ENCODE measurements around the gene KRT33A.

The KRT33A gene

DNA sequence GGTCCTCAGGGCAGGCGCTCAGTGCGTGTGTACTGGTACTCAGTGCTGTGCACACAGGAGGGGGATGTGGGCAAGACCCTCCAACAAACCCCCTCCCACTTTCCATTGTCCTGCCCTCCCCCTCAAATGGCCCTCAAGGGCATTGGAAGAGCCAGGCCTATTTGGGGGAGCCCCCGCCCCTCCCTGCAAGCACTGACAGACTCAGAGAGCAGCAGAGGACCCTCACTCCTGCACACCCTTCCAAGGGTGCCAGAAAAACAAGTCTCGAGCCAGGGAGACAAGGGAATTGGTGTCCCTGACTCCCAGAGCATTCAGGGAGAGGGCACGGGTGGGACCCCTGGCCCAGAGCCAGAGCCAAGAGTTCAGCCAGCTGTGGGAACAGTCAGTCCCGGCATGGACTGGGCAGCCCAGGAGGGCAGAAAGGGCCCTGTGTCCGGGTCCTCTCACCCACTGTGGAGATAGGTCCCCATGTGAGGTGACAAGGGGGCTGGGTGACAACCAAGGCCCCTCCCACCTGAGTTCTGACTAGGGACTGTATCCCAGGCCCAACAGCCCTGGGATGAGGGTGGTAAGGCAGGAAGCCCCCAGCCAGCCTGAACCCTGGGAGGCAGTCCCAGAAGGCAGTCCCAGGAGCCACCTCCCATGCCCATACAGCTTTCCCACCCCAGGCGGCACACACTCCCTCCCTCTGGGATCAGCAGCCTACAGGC, 23.1 kb downstream of the KRT33A start:
- no peak for DNase-seq

- DNase-seq, result no peak
Measured at GRCh38 chr17:41326173-41327145, 24.2 kb downstream of the KRT33A start.

- no peak for DNase-seq
Measured at GRCh38 chr17:41325611-41326010, 25.0 kb downstream of the KRT33A start.

DNA sequence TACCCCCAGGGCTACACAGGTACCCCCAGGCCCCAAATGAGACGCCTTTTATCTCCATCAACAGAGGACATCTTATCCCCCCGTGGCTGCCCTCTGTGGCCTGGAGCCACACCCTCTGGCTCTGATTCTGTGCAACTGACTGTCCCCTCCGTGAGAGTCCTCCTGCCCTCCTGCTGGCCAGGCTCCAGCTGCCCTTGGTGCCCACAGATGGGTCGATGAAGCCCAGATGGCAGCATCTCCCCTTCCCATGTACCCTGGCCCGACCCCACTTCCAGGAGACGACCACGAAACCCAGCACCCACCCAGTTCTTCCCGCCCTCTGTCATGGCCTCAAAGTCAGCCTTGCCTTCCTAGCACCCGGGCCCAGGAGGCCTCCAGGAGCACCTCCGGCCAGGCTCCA, 25.5 kb downstream of the KRT33A start:
- DNase-seq, result no peak

DNA sequence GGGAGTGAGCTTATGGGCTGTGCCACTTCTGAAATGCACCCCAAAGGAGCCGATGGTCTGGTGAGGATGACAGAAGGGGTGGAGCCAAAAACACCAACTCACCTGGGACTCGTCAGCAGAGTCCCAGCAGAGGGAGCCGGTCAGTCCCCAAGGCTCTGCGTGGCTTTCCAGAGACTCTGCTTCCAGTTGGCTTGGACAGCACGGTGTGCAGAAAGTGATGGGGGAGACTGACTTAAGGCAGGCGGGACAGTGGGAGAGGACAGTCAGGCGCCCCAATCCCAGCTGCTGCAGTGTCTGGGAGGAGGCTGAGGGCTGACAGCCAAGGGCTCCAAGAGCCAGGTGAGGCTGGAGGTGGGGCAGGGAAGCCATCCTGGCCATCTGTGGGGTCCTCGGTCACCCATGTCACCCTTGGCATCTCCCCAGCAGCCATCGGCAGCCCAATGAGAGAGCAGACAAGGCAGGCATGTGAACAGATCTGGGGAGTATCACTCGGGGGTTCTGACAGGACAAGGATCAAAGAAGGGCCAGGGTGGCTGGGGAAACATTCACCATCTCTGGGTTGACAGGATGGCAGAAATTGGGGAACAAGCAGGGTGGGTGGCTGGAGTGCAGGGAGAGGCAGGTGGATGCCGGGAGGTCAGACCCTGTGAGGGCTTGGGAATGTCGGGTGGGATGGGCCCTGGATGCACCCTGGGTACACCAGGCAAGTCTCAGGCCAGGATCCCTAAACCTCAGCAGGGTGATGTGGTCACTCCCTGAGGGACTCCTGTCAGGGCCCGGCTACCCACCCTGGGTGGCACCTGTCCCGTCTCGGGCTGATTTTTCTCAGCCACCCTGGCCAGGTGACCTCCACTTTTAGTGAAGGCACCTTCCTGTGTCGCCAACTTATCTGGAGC, 26.2 kb downstream of the KRT33A start:
- DNase-seq, result no peak

DNA sequence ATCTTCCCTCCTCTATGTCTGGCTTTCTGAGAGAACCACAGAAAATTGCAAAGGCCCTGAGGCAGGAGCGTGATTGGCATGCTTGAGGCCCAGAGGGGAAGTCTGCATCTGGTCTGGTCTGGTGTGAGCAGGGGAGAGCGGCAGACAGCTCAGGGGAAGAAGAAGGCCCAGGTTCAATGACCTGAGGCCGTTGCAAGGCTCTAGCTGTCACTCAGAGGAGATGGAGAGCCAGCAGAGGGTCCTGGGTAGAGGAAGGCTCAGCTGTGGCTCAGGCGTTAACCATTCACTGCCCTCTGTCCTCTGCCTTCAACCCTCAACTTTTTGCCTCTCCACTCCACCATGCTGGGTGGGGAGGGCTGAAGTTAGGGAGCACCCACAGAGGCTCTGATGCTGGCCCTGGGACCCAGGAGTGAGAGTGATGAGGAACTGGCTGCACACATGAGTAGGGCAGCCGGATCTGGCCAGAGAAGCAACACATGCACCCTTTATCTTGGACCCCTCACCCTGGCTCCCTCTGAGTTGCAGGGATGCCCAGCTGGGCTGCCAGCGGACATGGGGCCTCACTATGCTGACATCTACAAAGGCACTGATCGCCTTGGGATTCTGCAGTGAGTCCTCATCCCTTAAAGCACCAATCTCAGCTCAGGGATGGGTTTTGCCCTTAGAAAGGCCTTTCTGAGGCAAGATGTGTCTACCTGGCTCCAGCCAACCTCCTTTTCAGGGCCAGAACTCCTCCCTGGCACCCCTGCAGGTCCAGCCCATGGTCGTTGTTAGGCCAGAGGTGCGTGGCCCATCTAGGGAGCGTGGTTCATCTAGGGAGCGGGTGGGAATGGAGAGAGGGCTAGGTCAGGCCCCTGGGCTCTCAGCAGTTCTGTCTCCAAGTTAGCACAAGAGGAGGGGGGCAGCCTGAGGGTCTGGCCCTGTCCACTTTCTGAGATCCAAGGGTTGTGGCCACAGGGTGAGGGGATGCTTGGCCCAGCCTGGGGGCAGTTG, 27.4 kb downstream of the KRT33A start:
- no peak for DNase-seq

DNA sequence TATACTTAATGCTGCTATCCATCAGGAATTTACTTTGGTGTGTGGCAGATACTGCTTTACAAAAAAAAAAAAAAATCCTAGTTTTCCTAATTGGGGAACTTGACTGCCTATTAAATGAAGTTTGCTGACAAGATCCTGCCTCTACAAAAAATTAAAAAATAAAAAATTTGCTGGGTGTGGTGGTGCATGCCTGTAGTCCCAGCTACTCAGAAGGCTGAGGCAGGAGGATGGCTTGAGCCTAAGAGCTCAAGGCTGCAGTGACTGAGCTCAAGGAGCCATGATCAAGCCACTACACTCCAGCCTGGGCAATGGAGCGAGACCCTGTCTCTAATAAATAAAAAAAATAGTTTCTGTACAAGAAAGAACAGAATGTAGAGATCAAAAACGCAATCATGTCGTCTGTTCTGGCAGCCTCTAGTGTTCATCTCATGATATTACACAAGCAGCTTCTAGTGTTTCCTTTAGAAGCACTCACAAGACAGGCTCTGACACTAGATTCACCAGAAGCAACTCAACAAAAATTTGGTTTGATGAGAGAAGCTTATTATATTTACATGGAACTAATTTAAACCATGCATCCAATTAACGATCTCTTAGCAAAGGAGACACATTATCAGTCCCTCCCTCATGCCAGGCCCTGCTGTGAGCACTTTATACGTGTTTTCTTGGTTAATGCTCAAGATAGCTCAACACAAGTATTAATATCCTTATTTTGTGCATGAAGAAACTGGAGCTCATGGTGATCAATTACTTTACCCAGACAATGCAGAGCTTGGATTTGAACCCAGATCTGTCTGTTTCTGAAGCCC, 28.3 kb downstream of the KRT33A start:
- peak; percentile 29 to 45 for DNase-seq

GRCh38 chr17:41318231-41318630, 32.4 kb downstream of the KRT33A start:
- DNase-seq, result peak; percentile 35 to 50

DNA sequence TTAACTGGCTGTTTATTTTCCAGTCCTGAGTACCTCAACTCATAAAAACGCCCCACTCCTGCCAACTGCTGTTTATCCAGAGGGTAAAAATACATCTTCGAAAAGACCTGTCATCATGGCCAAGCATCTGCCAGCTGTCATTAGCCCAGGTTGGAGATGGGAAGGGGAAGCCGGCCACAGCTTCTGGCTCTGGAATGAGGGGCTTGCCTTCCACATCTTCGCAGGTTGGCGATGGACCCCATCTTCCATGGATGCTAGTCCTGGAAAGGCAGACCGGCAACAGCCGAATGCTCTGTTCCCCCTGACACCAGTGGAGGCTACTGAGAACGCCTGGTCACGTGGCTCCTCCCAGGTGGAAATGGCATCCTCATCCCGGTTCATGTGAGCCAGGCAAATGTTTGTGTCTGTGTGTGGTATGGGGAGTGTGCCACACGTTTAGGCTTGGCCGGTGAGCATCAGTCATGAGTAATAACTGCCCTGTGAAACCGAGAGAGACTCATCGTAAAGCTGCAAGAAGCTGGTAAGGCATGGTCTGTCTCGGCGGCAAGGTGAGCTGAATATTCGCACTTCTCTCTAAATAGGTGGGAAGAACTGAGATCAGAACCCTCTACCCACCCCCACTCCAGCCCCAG, 34.7 kb downstream of the KRT33A start:
- DNase-seq, result no peak

DNA sequence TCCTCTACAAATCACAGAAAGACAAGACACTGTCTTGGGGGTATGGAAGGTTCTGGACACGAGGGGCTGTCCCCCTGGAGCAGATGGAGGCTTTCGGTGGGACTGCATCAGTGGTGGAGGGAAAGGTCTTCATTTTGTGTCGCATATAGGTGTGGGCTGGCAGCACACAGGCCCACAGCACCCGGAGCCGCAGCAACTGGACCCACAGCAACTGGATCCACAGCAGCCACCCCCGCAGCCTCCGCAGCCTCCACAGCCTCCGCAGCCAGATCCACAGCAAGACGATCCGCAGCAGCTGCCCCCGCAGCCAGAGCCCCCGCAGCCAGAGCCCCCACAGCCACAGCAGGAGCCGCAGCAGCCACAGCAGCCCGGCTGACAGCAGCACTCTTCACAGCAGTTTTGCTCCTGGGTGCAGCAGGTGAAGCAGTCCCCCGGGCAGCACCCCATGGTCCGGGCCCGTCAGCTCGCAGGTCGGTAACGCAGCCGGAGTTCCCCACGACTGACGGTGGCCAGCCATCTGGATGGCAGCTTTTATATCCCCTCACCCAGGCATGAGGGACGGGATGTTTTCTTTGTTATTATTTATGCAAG, 35.3 kb downstream of the KRT33A start, which contains the start of gene KRTAP17-1:
KRTAP17-1 (minus strand) TSS at position 507 of the 591 bp plus-strand sequence; CDS start at position 447, 60 bp downstream.
- no peak for DNase-seq

DNA sequence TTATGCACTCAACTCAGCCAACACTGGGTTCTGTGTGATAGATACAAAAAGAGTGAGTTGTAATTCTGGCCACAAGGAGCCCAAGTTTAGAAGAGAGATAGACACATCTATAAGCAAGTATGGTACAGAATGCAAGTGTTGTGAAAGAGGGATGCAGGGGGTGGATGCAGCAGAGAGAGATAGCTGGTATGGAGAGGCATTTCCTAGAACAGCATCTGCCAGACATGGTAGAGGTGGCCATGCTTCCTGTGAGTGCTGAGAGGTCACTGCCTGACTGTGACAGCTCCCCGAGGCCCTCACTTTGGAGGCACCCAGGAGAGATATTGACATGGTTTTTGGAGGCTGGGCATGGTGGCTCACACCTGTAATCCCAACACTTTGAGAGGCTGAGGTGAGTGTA, 39.5 kb downstream of the KRT33A start:
- no peak for DNase-seq

- DNase-seq, result no peak
Measured at GRCh38 chr17:41308918-41309359, 41.7 kb downstream of the KRT33A start, which contains the start of gene KRTAP16-1. Gene KRTAP16-1, minus strand, starts transcription at chr17:41309309. Its CDS starts 56 bp downstream, at chr17:41309253.

DNA sequence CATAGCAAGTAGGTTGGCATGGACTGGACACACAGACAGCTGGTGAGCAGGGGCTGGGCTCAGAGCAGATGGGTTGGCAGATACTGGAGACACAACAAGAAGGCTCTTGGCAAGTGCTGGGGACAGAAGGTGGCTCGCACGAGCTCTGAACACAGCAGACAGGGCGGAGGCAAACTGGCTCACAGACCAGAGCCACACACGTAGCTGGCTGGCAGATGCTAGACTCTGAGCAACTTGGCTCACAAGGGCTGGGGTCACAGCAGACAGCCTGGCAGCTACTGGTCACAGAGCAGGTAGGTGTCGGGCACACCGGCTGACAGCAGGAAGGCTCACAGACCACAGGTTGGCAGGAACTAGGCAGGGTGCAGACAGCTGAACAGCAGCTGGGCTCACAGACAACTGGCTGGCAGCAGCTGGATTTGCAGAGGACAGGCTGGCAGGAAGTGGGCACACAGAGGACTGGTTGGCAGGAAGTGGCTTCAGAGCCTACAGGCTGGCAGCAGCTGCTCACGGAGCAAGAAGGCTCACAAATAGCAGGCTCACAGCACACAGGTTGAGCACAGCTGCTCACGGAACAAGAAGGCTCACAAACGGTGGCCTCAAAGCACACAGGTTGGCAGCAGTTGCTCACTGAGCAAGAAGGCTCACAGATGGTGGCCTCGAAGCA, 42.2 kb downstream of the KRT33A start:
- DNase-seq, result no peak

DNA sequence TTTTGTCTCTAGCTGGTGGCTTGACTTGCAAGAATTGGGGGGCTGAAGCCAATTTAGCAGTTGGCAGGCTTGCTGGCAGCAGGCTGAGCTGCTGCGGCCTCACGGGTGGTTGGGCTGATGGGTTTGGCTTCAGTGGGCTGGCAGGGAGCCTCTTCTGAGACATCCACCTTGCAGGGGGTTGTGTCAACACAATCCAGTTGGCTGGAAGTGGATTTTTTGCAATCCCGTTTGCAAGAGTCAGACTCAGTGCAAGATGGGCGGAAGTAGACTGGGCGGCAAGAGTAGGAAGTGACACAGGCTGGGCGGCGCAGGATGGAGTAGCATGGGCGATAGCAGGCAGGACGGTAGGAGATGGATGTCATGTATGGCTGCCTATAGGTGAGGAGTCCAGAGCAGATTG, 43.0 kb downstream of the KRT33A start:
- DNase-seq, result peak; percentile 37 to 45

DNA sequence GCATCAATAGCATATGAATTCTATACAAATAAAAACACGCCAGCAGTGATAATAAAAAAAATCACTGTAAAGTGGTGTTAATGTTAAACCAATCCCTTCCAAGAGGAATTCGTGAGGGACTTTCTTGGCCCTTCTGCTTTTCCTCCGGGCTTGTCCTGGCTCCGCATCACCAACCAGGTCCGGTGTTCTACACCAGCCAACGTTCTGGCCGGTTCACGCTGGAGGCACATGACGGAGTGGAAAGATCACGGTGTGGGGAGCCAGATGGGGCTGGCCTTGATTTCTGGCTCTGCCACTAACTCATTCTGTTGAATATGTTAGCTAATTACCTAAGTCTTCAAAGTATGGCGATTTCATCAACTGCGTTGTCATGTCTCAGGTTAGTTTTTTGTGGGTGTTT, 46.5 kb downstream of the KRT33A start:
- DNase-seq, result no peak

DNA sequence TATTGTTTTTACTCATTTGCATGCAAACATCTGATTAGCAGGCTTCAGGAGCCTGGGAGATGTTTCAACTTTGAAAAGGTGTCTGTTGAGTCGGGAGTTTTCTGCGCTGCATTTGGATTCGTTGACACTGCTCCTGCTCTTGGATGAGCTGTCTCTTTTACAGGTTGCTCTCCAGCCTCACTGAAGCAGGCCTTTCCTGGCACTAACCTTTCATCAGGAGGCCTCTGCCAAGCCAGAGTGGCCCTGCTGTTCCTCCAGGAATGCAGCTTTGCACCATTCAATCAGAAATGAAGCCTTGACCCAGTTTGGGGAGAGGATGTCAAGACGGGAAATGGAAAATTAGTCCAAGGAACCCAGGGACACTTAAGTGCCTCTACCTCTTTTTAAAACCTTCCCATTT, 47.6 kb downstream of the KRT33A start:
- DNase-seq, result no peak

DNA sequence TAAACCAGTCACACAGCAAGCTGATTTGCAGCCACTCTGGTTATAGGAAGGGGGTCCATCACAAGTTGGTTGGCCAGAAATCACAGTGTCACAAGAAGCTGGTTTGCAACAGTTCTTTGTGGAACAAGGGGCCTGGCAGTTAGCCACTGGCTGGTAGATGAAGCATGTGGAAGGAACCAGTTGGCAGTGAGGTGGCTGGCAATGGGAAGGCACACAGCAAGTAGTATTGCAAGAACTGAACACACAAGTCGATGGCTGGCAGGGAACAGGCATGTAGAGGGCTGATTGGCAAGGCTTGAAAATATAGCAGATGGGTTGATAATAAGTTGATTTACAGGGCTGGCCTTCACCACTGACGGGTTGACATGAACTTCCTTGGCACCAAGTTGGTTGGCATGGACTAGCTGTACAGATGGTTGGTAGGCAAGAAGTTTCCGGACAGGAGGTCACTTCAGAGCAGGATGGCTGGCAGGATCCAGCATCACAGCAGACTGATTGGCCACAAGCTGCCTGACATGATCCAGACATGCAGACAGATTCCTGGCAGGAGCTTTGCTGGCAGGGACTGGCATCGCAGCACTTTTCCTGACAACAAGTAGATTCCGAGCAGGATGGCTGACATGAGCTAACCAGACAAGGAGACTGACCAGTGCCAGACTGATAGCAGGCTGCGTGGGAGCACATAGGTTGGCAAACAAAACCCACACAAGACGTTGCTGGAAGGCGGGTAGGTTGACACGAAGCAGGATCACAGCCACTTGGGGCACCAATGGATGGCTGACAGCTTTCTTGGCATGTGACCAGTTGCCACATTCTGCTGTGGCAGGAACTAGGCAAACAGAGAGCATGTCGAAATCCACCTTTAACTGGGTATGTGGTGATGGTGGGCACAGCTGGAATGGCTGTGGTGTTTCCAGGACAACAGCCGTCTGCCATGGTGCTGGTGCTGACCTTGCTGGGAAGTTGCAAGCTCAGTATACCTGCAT, 48.4 kb downstream of the KRT33A start, which contains the start of gene KRTAP29-1:
KRTAP29-1 (minus strand) TSS at position 936 of the 986 bp plus-strand sequence; CDS start at position 936, 0 bp downstream.
- DNase-seq, result peak in 1 of 2 donors; percentile 37

Measured in inflammatory macrophage (primary cell).